ENCODE data around the gene UBQLN1. TPM values are rescaled to one million over a fixed set of nuclear protein-coding genes. Genes with fewer than 3 reads are reported as not detected.
"Not testable (repeated sequence)": the region's sequence is repeated elsewhere in the genome, so short reads cannot be mapped to it uniquely, and the experiment has no call there.

UBQLN1 gene
- polyA plus RNA-seq, 4 donors = 40.3 to 71.6 (median 44.1) TPM

GRCh38 chr9:83705219-83705651 lies 2.5 kb downstream of the UBQLN1 start:
- not testable (repeated sequence) for H3K27me3 ChIP-seq (ENCODE audit: control insufficient read depth in 3 of 3, insufficient read depth in 3 of 3, low read length in 3 of 3); H3K27ac ChIP-seq (ENCODE audit: low read depth in 1 of 3, low read length in 2 of 3); FAIRE-seq; DNase-seq; H3K36me3 ChIP-seq (ENCODE audit: control insufficient read depth in 3 of 3, insufficient read depth in 2 of 3, low read depth in 1 of 3, low read length in 3 of 3); H3K4me3 ChIP-seq (ENCODE audit: low read depth in 1 of 3, low read length in 3 of 3); H3K9me3 ChIP-seq (ENCODE audit: control insufficient read depth in 2 of 2, insufficient read depth in 1 of 2, low read depth in 1 of 2, low read length in 1 of 2)
- peaks cover 0 to 14% (median 4%) of the 10 kb centered on the region in 3 donors for H3K4me1 ChIP-seq (ENCODE audit: control insufficient read depth in 3 of 3, insufficient read depth in 2 of 3, low read depth in 1 of 3, low read length in 2 of 3)
- WGBS, 3 donors = 81 to 89% (median 89%) methylated on average over 11 to 12 of the region's 12 CpGs

GRCh38 chr9:83701769-83702168 lies 6.0 kb downstream of the UBQLN1 start:
- FAIRE-seq (no peak), DNase-seq (peak; percentile 9 to 16)
- Histone ChIP-seq H3K4me1 (ENCODE audit: control insufficient read depth in 3 of 3, insufficient read depth in 2 of 3, low read depth in 1 of 3, low read length in 2 of 3) (peaks cover 0 to 19% (median 4%) of the 10 kb centered on the region in 3 donors), H3K4me3 (ENCODE audit: low read depth in 1 of 3, low read length in 3 of 3) (no peak overlapping the region), H3K27me3 (ENCODE audit: control insufficient read depth in 3 of 3, insufficient read depth in 3 of 3, low read length in 3 of 3) (no peaks in the 10 kb centered on the region), H3K27ac (ENCODE audit: low read depth in 1 of 3, low read length in 2 of 3) (peak overlapping the region in 1 of 3 donors; percentile 31), H3K9me3 (ENCODE audit: control insufficient read depth in 2 of 2, insufficient read depth in 1 of 2, low read depth in 1 of 2, low read length in 1 of 2) (peaks cover 0 to 5% of the 10 kb centered on the region in 2 donors), H3K36me3 (ENCODE audit: control insufficient read depth in 3 of 3, insufficient read depth in 2 of 3, low read depth in 1 of 3, low read length in 3 of 3) (no peaks in the 10 kb centered on the region)
- 48 to 55% (median 54%) methylated on average over 6 of the region's 6 CpGs for WGBS, 3 donors

- Histone ChIP-seq H3K36me3 (ENCODE audit: control insufficient read depth in 3 of 3, insufficient read depth in 2 of 3, low read depth in 1 of 3, low read length in 3 of 3) (no peaks in the 10 kb centered on the region), H3K4me1 (ENCODE audit: control insufficient read depth in 3 of 3, insufficient read depth in 2 of 3, low read depth in 1 of 3, low read length in 2 of 3) (peaks cover 0 to 19% (median 4%) of the 10 kb centered on the region in 3 donors), H3K4me3 (ENCODE audit: low read depth in 1 of 3, low read length in 3 of 3) (no peak overlapping the region), H3K27ac (ENCODE audit: low read depth in 1 of 3, low read length in 2 of 3) (no peak overlapping the region), H3K27me3 (ENCODE audit: control insufficient read depth in 3 of 3, insufficient read depth in 3 of 3, low read length in 3 of 3) (no peaks in the 10 kb centered on the region), H3K9me3 (ENCODE audit: control insufficient read depth in 2 of 2, insufficient read depth in 1 of 2, low read depth in 1 of 2, low read length in 1 of 2) (peaks cover 0 to 5% of the 10 kb centered on the region in 2 donors)
- WGBS, 3 donors = 88 to 97% (median 95%) methylated on average over 1 of the region's 1 CpG
- no peak for FAIRE-seq
- no peak for DNase-seq
Observed at GRCh38 chr9:83701286-83701685, 6.5 kb downstream of the UBQLN1 start.

- no peak overlapping the region for H3K4me3 ChIP-seq (ENCODE audit: low read depth in 1 of 3, low read length in 3 of 3)
- FAIRE-seq (no peak), DNase-seq (no peak)
- no peaks in the 10 kb centered on the region for H3K27me3 ChIP-seq (ENCODE audit: control insufficient read depth in 3 of 3, insufficient read depth in 3 of 3, low read length in 3 of 3)
- peaks cover 0 to 19% (median 0%) of the 10 kb centered on the region in 3 donors for H3K4me1 ChIP-seq (ENCODE audit: control insufficient read depth in 3 of 3, insufficient read depth in 2 of 3, low read depth in 1 of 3, low read length in 2 of 3)
- WGBS, 3 donors = 79 to 96% (median 83%) methylated on average over 3 of the region's 3 CpGs
- no peaks in the 10 kb centered on the region for H3K9me3 ChIP-seq (ENCODE audit: control insufficient read depth in 2 of 2, insufficient read depth in 1 of 2, low read depth in 1 of 2, low read length in 1 of 2)
- H3K36me3 ChIP-seq (ENCODE audit: control insufficient read depth in 3 of 3, insufficient read depth in 2 of 3, low read depth in 1 of 3, low read length in 3 of 3) = no peaks in the 10 kb centered on the region
- no peak overlapping the region for H3K27ac ChIP-seq (ENCODE audit: low read depth in 1 of 3, low read length in 2 of 3)
Observed at GRCh38 chr9:83699615-83700014, 8.1 kb downstream of the UBQLN1 start.

- Histone ChIP-seq H3K4me3 (ENCODE audit: low read depth in 1 of 3, low read length in 3 of 3) (no peak overlapping the region), H3K4me1 (ENCODE audit: control insufficient read depth in 3 of 3, insufficient read depth in 2 of 3, low read depth in 1 of 3, low read length in 2 of 3) (peaks cover 0 to 19% (median 0%) of the 10 kb centered on the region in 3 donors), H3K9me3 (ENCODE audit: control insufficient read depth in 2 of 2, insufficient read depth in 1 of 2, low read depth in 1 of 2, low read length in 1 of 2) (no peaks in the 10 kb centered on the region), H3K27ac (ENCODE audit: low read depth in 1 of 3, low read length in 2 of 3) (no peak overlapping the region), H3K36me3 (ENCODE audit: control insufficient read depth in 3 of 3, insufficient read depth in 2 of 3, low read depth in 1 of 3, low read length in 3 of 3) (no peaks in the 10 kb centered on the region), H3K27me3 (ENCODE audit: control insufficient read depth in 3 of 3, insufficient read depth in 3 of 3, low read length in 3 of 3) (no peaks in the 10 kb centered on the region)
- WGBS, 3 donors = 54 to 59% (median 59%) methylated on average over 4 of the region's 4 CpGs
- FAIRE-seq = no peak
- no peak for DNase-seq
Observed at GRCh38 chr9:83698976-83699585, 8.7 kb downstream of the UBQLN1 start.

- FAIRE-seq = no peak
- H3K4me1 ChIP-seq (ENCODE audit: control insufficient read depth in 3 of 3, insufficient read depth in 2 of 3, low read depth in 1 of 3, low read length in 2 of 3) = no peaks in the 10 kb centered on the region
- no peak for DNase-seq
- H3K27me3 ChIP-seq (ENCODE audit: control insufficient read depth in 3 of 3, insufficient read depth in 3 of 3, low read length in 3 of 3) = no peaks in the 10 kb centered on the region
- no peaks in the 10 kb centered on the region for H3K9me3 ChIP-seq (ENCODE audit: control insufficient read depth in 2 of 2, insufficient read depth in 1 of 2, low read depth in 1 of 2, low read length in 1 of 2)
- WGBS, 3 donors = 72 to 81% (median 73%) methylated on average over 3 of the region's 3 CpGs
- no peak overlapping the region for H3K27ac ChIP-seq (ENCODE audit: low read depth in 1 of 3, low read length in 2 of 3)
- H3K36me3 ChIP-seq (ENCODE audit: control insufficient read depth in 3 of 3, insufficient read depth in 2 of 3, low read depth in 1 of 3, low read length in 3 of 3) = peaks cover 0 to 2% (median 0%) of the 10 kb centered on the region in 3 donors
- H3K4me3 ChIP-seq (ENCODE audit: low read depth in 1 of 3, low read length in 3 of 3) = no peak overlapping the region
Observed at GRCh38 chr9:83691492-83691891, 16.3 kb downstream of the UBQLN1 start.

- WGBS, 3 donors = 72 to 78% (median 77%) methylated on average over 3 of the region's 3 CpGs
- H3K4me3 ChIP-seq (ENCODE audit: low read depth in 1 of 3, low read length in 3 of 3) = no peak overlapping the region
- FAIRE-seq (no peak), DNase-seq (no peak)
- H3K36me3 ChIP-seq (ENCODE audit: control insufficient read depth in 3 of 3, insufficient read depth in 2 of 3, low read depth in 1 of 3, low read length in 3 of 3) = peaks cover 0 to 7% (median 0%) of the 10 kb centered on the region in 3 donors
- H3K27ac ChIP-seq (ENCODE audit: low read depth in 1 of 3, low read length in 2 of 3) = no peak overlapping the region
- H3K9me3 ChIP-seq (ENCODE audit: control insufficient read depth in 2 of 2, insufficient read depth in 1 of 2, low read depth in 1 of 2, low read length in 1 of 2) = no peaks in the 10 kb centered on the region
- no peaks in the 10 kb centered on the region for H3K4me1 ChIP-seq (ENCODE audit: control insufficient read depth in 3 of 3, insufficient read depth in 2 of 3, low read depth in 1 of 3, low read length in 2 of 3)
- no peaks in the 10 kb centered on the region for H3K27me3 ChIP-seq (ENCODE audit: control insufficient read depth in 3 of 3, insufficient read depth in 3 of 3, low read length in 3 of 3)
Observed at GRCh38 chr9:83688921-83689320, 18.8 kb downstream of the UBQLN1 start.

GRCh38 chr9:83681490-83681889 lies 26.3 kb downstream of the UBQLN1 start:
- Histone ChIP-seq H3K4me1 (ENCODE audit: control insufficient read depth in 3 of 3, insufficient read depth in 2 of 3, low read depth in 1 of 3, low read length in 2 of 3) (no peaks in the 10 kb centered on the region), H3K27me3 (ENCODE audit: control insufficient read depth in 3 of 3, insufficient read depth in 3 of 3, low read length in 3 of 3) (no peaks in the 10 kb centered on the region), H3K36me3 (ENCODE audit: control insufficient read depth in 3 of 3, insufficient read depth in 2 of 3, low read depth in 1 of 3, low read length in 3 of 3) (peaks cover 9 to 27% (median 22%) of the 10 kb centered on the region in 3 donors), H3K9me3 (ENCODE audit: control insufficient read depth in 2 of 2, insufficient read depth in 1 of 2, low read depth in 1 of 2, low read length in 1 of 2) (no peaks in the 10 kb centered on the region), H3K27ac (ENCODE audit: low read depth in 1 of 3, low read length in 2 of 3) (no peak overlapping the region), H3K4me3 (ENCODE audit: low read depth in 1 of 3, low read length in 3 of 3) (no peak overlapping the region)
- WGBS, 3 donors = 57 to 73% (median 59%) methylated on average over 2 of the region's 2 CpGs
- DNase-seq (no peak), FAIRE-seq (no peak)

GRCh38 chr9:83680233-83680632 lies 27.5 kb downstream of the UBQLN1 start:
- WGBS, 3 donors = 95 to 100% (median 100%) methylated on average over 1 of the region's 1 CpG

More at GRCh38 chr9:83680233-83680632, 27.5 kb downstream of the UBQLN1 start:
- H3K4me1 ChIP-seq (ENCODE audit: control insufficient read depth in 3 of 3, insufficient read depth in 2 of 3, low read depth in 1 of 3, low read length in 2 of 3) = no peaks in the 10 kb centered on the region
- FAIRE-seq = no peak
- peaks cover 9 to 27% (median 23%) of the 10 kb centered on the region in 3 donors for H3K36me3 ChIP-seq (ENCODE audit: control insufficient read depth in 3 of 3, insufficient read depth in 2 of 3, low read depth in 1 of 3, low read length in 3 of 3)
- no peaks in the 10 kb centered on the region for H3K27me3 ChIP-seq (ENCODE audit: control insufficient read depth in 3 of 3, insufficient read depth in 3 of 3, low read length in 3 of 3)
- no peak overlapping the region for H3K4me3 ChIP-seq (ENCODE audit: low read depth in 1 of 3, low read length in 3 of 3)
- DNase-seq = no peak
- H3K27ac ChIP-seq (ENCODE audit: low read depth in 1 of 3, low read length in 2 of 3) = no peak overlapping the region
- H3K9me3 ChIP-seq (ENCODE audit: control insufficient read depth in 2 of 2, insufficient read depth in 1 of 2, low read depth in 1 of 2, low read length in 1 of 2) = no peaks in the 10 kb centered on the region
